GM21526 (cell line): Measurements from ENCODE around the gene ADORA2B.
"Not testable (repeated sequence)": the region's sequence is repeated elsewhere in the genome, so short reads cannot be mapped to it uniquely, and the experiment has no call there.

Source experiments
- ATAC-seq: cut with Tn5 transposase; IDR thresholded peaks from one replicate; pipeline ENCODE4 v1.9.1; 2021; ENCODE audit warnings: moderate library complexity; ENCODE audit not compliant: unreplicated experiment, low FRiP score

Gene ADORA2B

GRCh38 chr17:15944759-15945526, at the start of gene ADORA2B:
TSS of gene ADORA2B (plus strand) at chr17:15945130. CDS start at chr17:15945249, 119 bp downstream.
- no peak for ATAC-seq

DNA sequence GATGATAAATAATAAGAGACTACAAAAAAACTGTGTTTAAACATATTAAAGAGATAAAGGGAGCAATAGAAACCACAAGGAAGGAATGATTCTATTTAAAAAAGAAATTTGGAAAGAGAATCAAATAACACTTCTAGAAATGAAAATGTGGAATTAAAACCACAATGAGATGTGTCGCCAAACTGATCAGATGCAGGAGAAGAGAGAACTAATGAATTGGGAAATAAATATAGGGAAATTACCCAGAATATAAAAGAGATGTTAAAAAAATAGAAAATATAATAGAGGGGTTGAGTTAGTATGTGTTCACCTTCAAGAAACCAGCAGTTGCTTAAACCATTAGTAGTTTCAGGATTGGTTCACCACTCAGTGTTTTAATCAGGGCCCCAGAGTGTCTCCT, 48.7 kb upstream of the ADORA2B start:
- no peak for ATAC-seq

- no peak for ATAC-seq
These were observed 48.1 kb upstream of the ADORA2B start for GRCh38 chr17:15896834-15897233.

GRCh38 chr17:15899596-15899995, 45.3 kb upstream of the ADORA2B start:
- ATAC-seq, result not testable (repeated sequence)

DNA sequence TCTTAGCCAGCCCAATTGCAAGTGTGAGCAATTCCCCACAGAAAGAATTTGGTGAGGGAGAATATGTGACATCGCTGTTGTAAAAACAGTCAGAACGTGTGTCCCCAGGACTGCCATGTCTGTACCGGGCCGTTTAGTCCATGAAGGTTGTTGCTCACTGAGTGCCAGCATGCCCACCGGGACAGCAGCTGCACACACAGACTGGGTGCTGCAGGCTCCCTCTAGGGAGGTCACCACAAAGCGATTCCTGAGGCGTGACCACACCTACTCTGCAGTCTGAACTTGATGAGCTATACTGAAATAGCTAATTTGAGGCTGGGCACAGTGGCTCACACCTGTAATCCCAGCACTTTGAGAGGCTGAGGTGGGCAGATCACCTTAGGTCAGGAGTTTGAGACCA, 44.1 kb upstream of the ADORA2B start:
- no peak for ATAC-seq

DNA sequence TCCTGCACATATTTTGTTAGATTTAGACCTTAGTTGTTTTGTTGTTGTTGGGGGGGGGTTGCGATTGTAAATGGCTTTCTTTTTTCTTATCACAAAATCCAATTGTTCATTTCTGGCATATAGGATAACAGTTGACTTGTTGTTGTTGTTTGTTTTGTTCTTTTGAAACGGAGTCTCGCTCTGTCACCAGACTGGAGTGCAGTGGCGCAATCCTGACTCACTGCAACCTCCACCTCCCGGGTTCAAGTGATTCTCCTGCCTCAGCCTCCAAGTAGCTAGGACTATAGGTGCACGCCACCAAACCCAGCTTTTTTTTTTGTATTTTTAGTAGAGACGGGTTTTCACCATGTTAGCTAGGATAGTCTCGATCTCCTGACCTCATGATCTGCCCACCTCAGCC, 39.7 kb upstream of the ADORA2B start:
- ATAC-seq, result not testable (repeated sequence)

- no peak for ATAC-seq
These were observed 37.6 kb upstream of the ADORA2B start for GRCh38 chr17:15907290-15907689.

DNA sequence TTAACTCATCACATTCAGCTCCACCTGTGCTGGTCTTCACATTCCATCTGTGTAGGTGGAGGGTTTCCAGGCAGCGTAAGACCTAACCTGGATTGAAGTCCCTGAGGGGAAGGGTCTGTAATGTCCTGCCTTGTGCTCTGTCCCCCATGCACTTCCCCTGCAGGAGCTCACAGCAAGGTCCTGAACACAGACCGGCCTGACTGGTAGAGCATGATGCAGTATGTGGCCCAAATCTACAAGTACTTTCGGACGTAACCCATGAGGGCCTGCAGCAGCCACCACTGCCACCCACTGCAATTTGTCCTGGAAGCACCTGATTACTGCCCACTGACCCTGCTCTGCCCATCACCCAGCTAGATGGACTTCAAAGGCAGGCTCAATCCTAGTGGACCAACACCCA, 36.6 kb upstream of the ADORA2B start:
- no peak for ATAC-seq

DNA sequence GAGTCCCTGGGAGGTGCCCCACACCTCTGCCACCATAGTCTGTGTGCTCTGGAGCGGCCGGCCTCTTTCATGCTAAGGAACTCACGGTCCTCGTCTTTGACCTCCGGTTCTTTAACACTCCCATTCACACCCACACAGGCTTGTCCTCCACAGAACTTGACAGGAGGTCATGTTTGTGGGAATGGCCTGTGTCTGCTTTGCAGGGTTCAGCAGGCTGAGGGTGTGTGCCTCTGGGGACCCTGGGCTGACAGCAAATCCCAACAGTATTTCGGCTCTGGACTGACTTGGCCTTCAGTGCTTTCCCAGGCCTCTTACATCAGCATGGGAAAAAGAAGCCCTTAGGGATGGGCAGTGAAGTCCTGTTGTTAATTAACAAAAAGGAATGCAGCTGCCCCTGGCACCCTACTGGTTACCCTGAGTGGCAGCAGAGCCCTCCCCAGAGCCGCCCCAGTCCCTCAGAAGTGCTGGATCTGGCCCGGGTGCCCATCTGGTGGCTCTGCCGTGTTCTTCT, 35.4 kb upstream of the ADORA2B start:
- no peak for ATAC-seq

DNA sequence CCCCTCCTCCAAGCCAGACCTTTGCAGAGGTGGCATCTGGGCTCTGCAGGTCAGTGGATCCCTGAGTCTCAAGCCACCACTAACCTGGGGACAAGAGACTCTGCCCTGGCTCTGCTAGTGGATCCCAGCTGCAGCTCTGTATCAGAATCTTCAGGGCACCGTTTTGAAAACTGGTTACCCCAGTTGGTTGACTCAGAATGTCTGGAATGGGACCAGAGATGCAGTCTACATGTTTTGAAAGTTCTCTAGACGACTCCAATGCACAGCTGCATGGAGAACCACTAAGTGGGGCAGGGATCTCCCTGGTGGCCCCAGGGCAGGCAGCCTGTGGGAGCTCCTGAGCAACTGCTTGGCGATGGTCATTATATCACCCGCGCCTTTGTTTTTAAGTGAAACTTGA, 34.1 kb upstream of the ADORA2B start:
- ATAC-seq, result no peak

GRCh38 chr17:15911701-15912100, 33.2 kb upstream of the ADORA2B start:
- not testable (repeated sequence) for ATAC-seq

DNA sequence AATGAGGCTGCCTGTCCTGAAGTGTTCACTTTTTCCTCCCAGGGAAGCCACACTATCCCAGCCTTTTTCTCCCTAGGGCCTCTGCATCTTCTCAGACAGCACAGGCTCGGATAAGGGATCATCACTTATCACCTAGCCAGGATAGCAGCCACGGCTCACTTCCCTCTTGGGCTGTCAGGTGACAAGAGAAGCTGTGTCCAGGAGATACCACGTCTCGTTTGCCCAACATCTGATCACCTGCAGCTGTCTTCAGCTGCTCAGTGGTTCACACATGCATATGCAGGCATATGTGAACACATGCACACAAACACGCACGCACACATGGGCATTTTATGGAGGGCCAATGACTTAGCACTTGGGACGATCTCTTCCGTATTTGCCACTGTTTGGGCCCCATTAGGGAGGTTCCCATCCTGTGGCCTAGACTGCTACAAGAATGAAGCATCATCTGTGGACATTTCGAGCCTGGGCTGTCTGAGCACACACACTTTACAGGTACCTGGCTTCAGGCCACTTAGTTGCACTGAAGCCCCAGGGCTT, 32.4 kb upstream of the ADORA2B start:
- no peak for ATAC-seq

DNA sequence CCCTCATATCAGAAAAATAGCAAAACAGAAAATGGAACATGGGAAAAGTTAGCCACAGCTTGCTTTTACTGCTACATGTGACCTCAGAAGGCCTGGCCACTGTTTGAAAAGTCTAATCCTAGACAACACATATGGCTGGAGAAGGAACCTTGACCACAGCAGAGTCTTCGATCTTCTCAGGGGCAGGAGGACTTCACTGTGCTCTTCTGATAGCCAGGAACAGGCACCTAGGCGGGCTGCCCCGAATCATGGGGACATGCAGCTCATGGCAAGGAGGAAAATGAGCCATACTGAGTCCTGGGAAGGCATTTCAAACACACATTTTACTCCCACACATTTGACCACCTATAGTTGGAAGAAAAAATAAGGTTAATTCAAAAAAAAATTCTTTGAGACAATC, 31.1 kb upstream of the ADORA2B start:
- ATAC-seq, result no peak

GRCh38 chr17:15914400-15915170, 30.3 kb upstream of the ADORA2B start:
- no peak for ATAC-seq

GRCh38 chr17:15915961-15916360, 29.0 kb upstream of the ADORA2B start:
- ATAC-seq, result no peak

- ATAC-seq, result no peak
These were observed 27.9 kb upstream of the ADORA2B start for GRCh38 chr17:15917021-15917437.

DNA sequence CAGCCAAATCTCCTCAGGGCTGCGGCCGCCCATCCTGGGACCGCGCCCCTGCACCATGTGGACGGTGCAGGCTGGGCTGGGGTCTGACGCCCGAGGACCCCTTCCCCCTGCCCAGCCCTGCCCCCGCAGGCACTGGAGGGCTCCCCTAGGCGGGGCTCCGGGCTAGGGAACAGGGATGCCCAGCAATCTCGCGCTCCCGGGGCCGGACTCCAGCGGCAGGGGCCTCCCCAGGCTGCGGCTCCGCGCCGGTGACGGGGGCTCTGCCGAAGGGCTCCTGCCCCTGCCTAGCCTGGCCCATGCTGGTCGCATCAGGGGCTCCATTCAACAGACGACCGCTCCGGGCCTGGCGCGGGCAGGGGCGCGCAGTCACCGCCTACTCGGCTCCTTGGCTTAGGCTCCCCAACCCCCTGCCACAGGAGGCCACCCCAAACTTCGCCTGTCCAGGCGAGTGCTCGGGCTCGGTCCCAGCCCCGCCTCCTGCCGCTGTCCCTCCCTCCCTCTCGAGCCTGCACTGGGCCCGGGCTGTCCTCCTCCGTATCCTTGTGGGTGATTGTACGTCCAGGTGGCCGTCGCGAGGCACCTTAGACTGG, 27.4 kb upstream of the ADORA2B start:
- no peak for ATAC-seq

GRCh38 chr17:15918261-15918660, 26.7 kb upstream of the ADORA2B start:
- ATAC-seq, result no peak

DNA sequence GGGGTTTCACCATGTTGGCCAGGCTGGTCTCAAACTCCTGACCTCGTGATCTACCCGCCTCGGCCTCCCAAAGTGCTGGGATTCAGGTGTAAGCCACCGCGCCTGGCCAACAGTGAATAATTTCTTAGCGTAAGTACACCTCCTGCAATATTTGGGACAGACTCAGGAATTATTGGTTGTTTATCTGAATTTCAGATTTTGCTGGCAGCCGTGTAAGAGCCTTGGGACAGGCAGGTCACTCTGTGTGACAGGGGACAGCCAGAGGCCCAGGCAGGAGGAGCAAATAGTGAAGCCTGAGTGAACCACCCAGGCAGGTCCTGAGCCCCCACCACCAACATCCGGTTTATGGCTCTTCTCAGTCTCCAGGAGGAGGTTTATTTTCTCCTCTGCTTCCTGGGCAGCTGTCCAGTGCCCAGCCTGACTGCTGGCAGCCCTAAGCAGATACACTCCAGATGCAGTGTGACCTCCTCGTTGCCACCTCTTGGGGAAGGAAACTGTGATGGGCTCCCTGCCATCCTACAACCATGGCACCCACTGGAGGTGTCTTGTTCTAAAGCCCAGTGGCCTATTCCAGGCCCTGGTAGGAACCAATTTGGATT, 26.2 kb upstream of the ADORA2B start:
- ATAC-seq, result no peak

- no peak for ATAC-seq
These were observed 25.5 kb upstream of the ADORA2B start for GRCh38 chr17:15919466-15919865.
